GM19463 (cell line): Measurements from ENCODE around the gene LSM4.

Experiments used
- ATAC-seq: cut with Tn5 transposase; IDR thresholded peaks from one replicate; pipeline ENCODE4 v1.9.1; 2021; ENCODE audit warnings: mild to moderate bottlenecking, moderate library complexity; ENCODE audit not compliant: unreplicated experiment

Gene LSM4

GRCh38 chr19:18279516-18280246, 43.2 kb downstream of the LSM4 start:
- no peak for ATAC-seq

GRCh38 chr19:18279266-18279515, 43.7 kb downstream of the LSM4 start:
- no peak for ATAC-seq

- ATAC-seq, result no peak
These were observed 44.2 kb downstream of the LSM4 start for GRCh38 chr19:18278521-18279265.

- ATAC-seq, result no peak
These were observed 48.0 kb downstream of the LSM4 start for GRCh38 chr19:18274781-18275356.

- no peak for ATAC-seq
These were observed 48.6 kb downstream of the LSM4 start, which contains the start of gene IQCN for GRCh38 chr19:18274219-18274780. IQCN (minus strand) TSS chr19:18274452; CDS start chr19:18269478, 4,974 bp downstream.

GRCh38 chr19:18273561-18274218, 49.2 kb downstream of the LSM4 start:
- ATAC-seq, result no peak

- ATAC-seq, result no peak
These were observed 51.4 kb downstream of the LSM4 start for GRCh38 chr19:18271433-18271841.

- ATAC-seq, result no peak
These were observed 52.5 kb downstream of the LSM4 start for GRCh38 chr19:18270326-18270725.

- no peak for ATAC-seq
These were observed 53.7 kb downstream of the LSM4 start for GRCh38 chr19:18269070-18269723.

GRCh38 chr19:18266771-18267686, 55.8 kb downstream of the LSM4 start:
- ATAC-seq, result no peak

GRCh38 chr19:18265582-18265981, 57.3 kb downstream of the LSM4 start:
- ATAC-seq, result no peak

GRCh38 chr19:18264971-18265540, 57.8 kb downstream of the LSM4 start:
- no peak for ATAC-seq

GRCh38 chr19:18264137-18264854, 58.6 kb downstream of the LSM4 start:
- ATAC-seq, result no peak

GRCh38 chr19:18263324-18264136, 59.3 kb downstream of the LSM4 start:
- ATAC-seq, result no peak

GRCh38 chr19:18262917-18263316, 60.0 kb downstream of the LSM4 start:
- ATAC-seq, result no peak

- no peak for ATAC-seq
These were observed 60.7 kb downstream of the LSM4 start for GRCh38 chr19:18262144-18262543.

GRCh38 chr19:18261474-18261873, 61.4 kb downstream of the LSM4 start:
- ATAC-seq, result no peak

GRCh38 chr19:18259893-18260292, 63.0 kb downstream of the LSM4 start:
- no peak for ATAC-seq
